GM12878 (cell line): Measurements from ENCODE around the gene IL10RA. TPM values are rescaled to one million over a fixed set of nuclear protein-coding genes. Genes with fewer than 3 reads are reported as not detected.

Source experiments
- ATAC-seq: fragments of 200-7000 bp; cut with Tn5 transposase; 3 replicates; pipeline ENCODE4 v1.9.1; 2020; ENCODE audit warnings: mild to moderate bottlenecking, moderate library complexity
- BruUV-seq: library from RNA; stranded (reverse); fragments of 400-500 nt; replicated peaks from 2 replicates; lab custom pipeline; 2021; lab: Mats Ljungman, UMichigan
- CTCF ChIA-PET: fragments of 300-600 bp; sonication (Branson Sonifier 250); formaldehyde crosslinking; extraction: SDS; loops from one replicate; lab custom pipeline; 2021; ENCODE audit warnings: inconsistent platforms; lab: Yijun Ruan, JAX
- POLR2A ChIA-PET: fragments of 350-600 bp; formaldehyde crosslinking; extraction: SDS; loops from one replicate; lab custom pipeline; 2021; ENCODE audit warnings: inconsistent platforms; lab: Charles Lee
- RAD21 ChIA-PET: fragments of 300-600 bp; sonication (Branson Sonifier 250); formaldehyde crosslinking; loops from one replicate; lab custom pipeline; 2023; ENCODE audit warnings: antibody characterized with exemption; ENCODE audit not compliant: unreplicated experiment; lab: Charles Lee
- SMC1A ChIA-PET: fragments of 300-600 bp; sonication (Branson Sonifier 250); formaldehyde crosslinking; loops from one replicate; lab custom pipeline; 2023; ENCODE audit not compliant: unreplicated experiment, uncharacterized antibody; lab: Charles Lee
- DNase-seq: peaks from one replicate; pipeline ENCODE4 v3.0.0-alpha.2; 2011; ENCODE audit warnings: low read depth, low spot score
- FAIRE-seq: peaks from 3 replicates; lab custom pipeline; 2011; peaks lifted over from hg19 to GRCh38; lab: Jason Lieb, UNC
- H2AFZ ChIP-seq: 2 replicates; pipeline ENCODE4 v1.6.0; 2011; ENCODE audit warnings: low read depth, low read length, control low read depth; ENCODE audit not compliant: control insufficient read depth
- H3K27ac ChIP-seq: 2 replicates; pipeline ENCODE4 v1.5.1; 2011; ENCODE audit warnings: control low read depth; ENCODE audit not compliant: control insufficient read depth, insufficient read depth
- H3K27me3 ChIP-seq, 2 experiments: replicated peaks in 1 of 2; 2 replicates each; pipeline versions ENCODE4 v1.6.0 to v1.6.1; 2011; ENCODE audit warnings: low read length in 1 of 2; ENCODE audit not compliant: control insufficient read depth in 2 of 2, insufficient read depth in 2 of 2
- H3K36me3 ChIP-seq, 2 experiments: 2 replicates each; pipeline ENCODE4 v1.5.1; 2011; ENCODE audit warnings: low read length in 1 of 2; ENCODE audit not compliant: control insufficient read depth in 2 of 2, insufficient read depth in 2 of 2
- H3K4me1 ChIP-seq: 2 replicates; pipeline ENCODE4 v1.6.1; 2011; ENCODE audit warnings: mild to moderate bottlenecking, low read length, moderate library complexity, mixed read lengths; ENCODE audit not compliant: control insufficient read depth, insufficient read depth
- H3K4me2 ChIP-seq: 2 replicates; pipeline ENCODE4 v1.6.0; 2011; ENCODE audit warnings: control low read depth; ENCODE audit not compliant: control insufficient read depth, insufficient read depth
- H3K4me3 ChIP-seq: fragments of 200-600 bp; sonication (generic); 2 replicates; pipeline ENCODE4 v1.5.1; 2016
- H3K79me2 ChIP-seq: 2 replicates; pipeline ENCODE4 v1.6.0; 2011; ENCODE audit warnings: low read length; ENCODE audit not compliant: control insufficient read depth, insufficient read depth
- H3K9ac ChIP-seq: 2 replicates; pipeline ENCODE4 v1.8.0; 2011; ENCODE audit warnings: low read length, control low read depth, mixed read lengths; ENCODE audit not compliant: control insufficient read depth, insufficient read depth
- H3K9me3 ChIP-seq: replicated peaks from 3 replicates; pipeline ENCODE4 v1.5.1; 2011; ENCODE audit warnings: mild to moderate bottlenecking, low read length; ENCODE audit not compliant: control insufficient read depth, insufficient read depth
- H4K20me1 ChIP-seq: 2 replicates; pipeline ENCODE4 v1.6.0; 2011; ENCODE audit not compliant: control insufficient read depth, insufficient read depth
- ATF3 ChIP-seq: IDR thresholded peaks from 2 replicates; pipeline ENCODE4 v1.6.1; 2011; ENCODE audit warnings: low read depth, mild to moderate bottlenecking, low read length, moderate library complexity, borderline replicate concordance; ENCODE audit errors: extremely low read depth
- BCL11A ChIP-seq: IDR thresholded peaks from 2 replicates; pipeline ENCODE4 v1.6.1; 2011; ENCODE audit warnings: low read depth, low read length
- CBFB ChIP-seq: IDR thresholded peaks from 2 replicates; pipeline ENCODE4 v1.6.1; 2016; ENCODE audit warnings: antibody characterized with exemption, low read depth
- CHD2 ChIP-seq: IDR thresholded peaks from 2 replicates; pipeline ENCODE4 v1.6.1; 2011; ENCODE audit warnings: low read depth, low read length, improper control_type of control experiment, borderline replicate concordance
- CREB1 ChIP-seq: IDR thresholded peaks from 2 replicates; pipeline ENCODE4 v1.6.1; 2012; ENCODE audit warnings: low read depth, mild to moderate bottlenecking, inconsistent platforms
- EGR1 ChIP-seq, 2 experiments: IDR thresholded peaks; 1 replicate in 1 of 2; 2 replicates in 1 of 2; pipeline ENCODE4 v1.6.1; 2011 to 2012; ENCODE audit warnings: low read depth in 2 of 2, low read length in 2 of 2, borderline replicate concordance in 1 of 2, mild to moderate bottlenecking in 1 of 2, moderate library complexity in 1 of 2
- FOXK2 ChIP-seq: fragments of 450-650 bp; IDR thresholded peaks from 2 replicates; pipeline ENCODE4 v1.6.1; 2017; ENCODE audit warnings: mild to moderate bottlenecking, moderate library complexity
- IKZF2 ChIP-seq, 2 experiments: fragments of 450-650 bp; IDR thresholded peaks; 2 replicates each; pipeline ENCODE4 v1.6.1; 2017; ENCODE audit warnings: mild to moderate bottlenecking in 2 of 2, moderate library complexity in 2 of 2
- LARP7 ChIP-seq: fragments of 450-650 bp; IDR thresholded peaks from 2 replicates; pipeline ENCODE4 v1.6.1; 2017; ENCODE audit warnings: mild to moderate bottlenecking
- MEF2B ChIP-seq: fragments of 450-650 bp; IDR thresholded peaks from 2 replicates; pipeline ENCODE4 v1.6.1; 2018; ENCODE audit warnings: mild to moderate bottlenecking, moderate library complexity; ENCODE audit not compliant: partially characterized antibody, poor library complexity, severe bottlenecking
- NFYA ChIP-seq: IDR thresholded peaks from 2 replicates; pipeline ENCODE4 v1.6.1; 2011; ENCODE audit warnings: low read depth, mild to moderate bottlenecking, low read length, improper control_type of control experiment, borderline replicate concordance
- PRDM15 ChIP-seq: fragments of 450-650 bp; formaldehyde crosslinking; IDR thresholded peaks from 2 replicates; pipeline ENCODE4 v1.4.0; 2020; ENCODE audit warnings: mild to moderate bottlenecking, moderate library complexity
- RAD21 ChIP-seq: IDR thresholded peaks from 2 replicates; pipeline ENCODE4 v1.6.1; 2011; ENCODE audit warnings: mild to moderate bottlenecking, low read depth, low read length, moderate library complexity; ENCODE audit not compliant: insufficient read depth
- SMARCA5 ChIP-seq: fragments of 450-650 bp; IDR thresholded peaks from 2 replicates; pipeline ENCODE4 v1.6.1; 2017; ENCODE audit warnings: mild to moderate bottlenecking
- ZNF24 ChIP-seq: fragments of 450-650 bp; IDR thresholded peaks from 2 replicates; pipeline ENCODE4 v1.6.1; 2017; ENCODE audit warnings: antibody characterized with exemption, mild to moderate bottlenecking
- WGBS: methylation state at CpG from one replicate; pipeline ENCODE4 v1.1.6; 2016; ENCODE audit warnings: low lambda C conversion rate; ENCODE audit not compliant: insufficient replicate concordance, insufficient coverage; ENCODE audit errors: missing lambda C conversion rate; 5-methylcytosine and 5-hydroxymethylcytosine counted together
- in situ Hi-C: fragments of 300-500 bp; cut with MboI; formaldehyde crosslinking; loops from 9 replicates; pipeline ENCODE4 v1.14.3; 2018; ENCODE audit warnings: mixed read lengths
- intact Hi-C: fragments of 100-400 bp; cut with micrococcal nuclease; formaldehyde crosslinking; loops from one replicate; pipeline ENCODE4 v1.14.2; 2022; ENCODE audit not compliant: unreplicated experiment
- polyA plus RNA-seq, 11 experiments: library from polyadenylated mRNA; depleted of rRNA in 4 of 11; unstranded in 6 of 11; stranded (reverse) in 5 of 11; fragments of >200 nt; fragmentation: Nextera tagmentation in 4 of 11; fragmentation: Illumina TruSeq in 1 of 11; extraction: Ambion mirVana in 4 of 11; extraction: Trizol in 1 of 11; gene quantifications; 1 replicate in 1 of 11; 2 replicates in 10 of 11; pipeline versions ENCODE4 v1.2.1 to v1.2.3, GENCODE V29; 2011 to 2016; ENCODE audit warnings: inconsistent platforms in 2 of 11, missing spikeins in 2 of 11, low read depth in 1 of 11
- total RNA-seq, 4 experiments: library from RNA; depleted of rRNA in 3 of 4; stranded (reverse); fragments of >200 nt in 3 of 4; fragmentation: Illumina TruSeq in 1 of 4; extraction: Trizol in 1 of 4; gene quantifications; 2 replicates each; pipeline versions ENCODE4 v1.2.1 to v1.2.3, GENCODE V29; 2013 to 2021

Gene IL10RA
- total and polyA plus RNA-seq, 10 of the 15 experiments (the other 5 are each of a cell fraction or from before 2014, with no cell fraction given), result 0.77 to 45.9 (median 9.6) TPM

- FAIRE-seq (no peak), ATAC-seq (no peak)
- Histone ChIP-seq H3K27ac (no peak overlapping the region), H2AFZ (no peak overlapping the region), H3K4me1 (peaks cover 26% of the 10 kb centered on the region), H3K9ac (no peak overlapping the region), H3K36me3 (no peaks in the 10 kb centered on the region; a peak in 1 of 4 replicates), H4K20me1 (no peaks in the 10 kb centered on the region), H3K4me2 (no peak overlapping the region)
- WGBS, result 61% methylated on average over 4 of the region's 4 CpGs
- ChIA-PET SMC1A (interaction anchor here (1.1 to 13.2 kb wide), 5 partner anchors 10 to 69 kb away, joined by 3 to 167 read pairs (median 4); no protein-coding TSS in a partner anchor), POLR2A (interaction anchor here (1.6 to 6.1 kb wide), 3 partner anchors 7 to 33 kb away, joined by 5 to 35 read pairs (median 7); no protein-coding TSS in a partner anchor), CTCF (interaction anchor here (1.0 to 1.6 kb wide), 3 partner anchors 37 to 69 kb away, joined by 5 to 7 read pairs (median 6); no protein-coding TSS in a partner anchor)
- BruUV-seq, result no TSS peak
- in situ Hi-C loops, result no loop called here
- intact Hi-C loops, result no loop called here
- no peak for TF ChIP-seq RAD21
- no peak for TF ChIP-seq EGR1 (IDR thresholded peaks at IDR 0.05; ENCODE audit: borderline replicate concordance in 1 of 2, low read depth in 2 of 2, low read length in 2 of 2)
- TF ChIP-seq NFYA, result no peak
- TF ChIP-seq SMARCA5, result no peak
- TF ChIP-seq ZNF24, result no peak
- TF ChIP-seq BCL11A, result no peak
- TF ChIP-seq PRDM15, result no peak
- no peak for TF ChIP-seq ATF3
- no peak for TF ChIP-seq CHD2
- no peak for TF ChIP-seq IKZF2 (IDR thresholded peaks at IDR 0.05)
- no peak for TF ChIP-seq LARP7
- no peak for TF ChIP-seq CREB1
- TF ChIP-seq MEF2B, result no peak
- TF ChIP-seq FOXK2, result no peak
- TF ChIP-seq CBFB, result no peak
- TF ChIP-seq, all 136 proteins: peak for 0
- no peaks in the 10 kb centered on the region for H3K27me3 ChIP-seq
- no peak overlapping the region for H3K4me3 ChIP-seq
- H3K79me2 ChIP-seq, result peaks cover 20% of the 10 kb centered on the region
- RAD21 ChIA-PET, result interaction anchor here (1.0 to 5.8 kb wide), 6 partner anchors 10 to 68 kb away, joined by 3 to 60 read pairs (median 24); no protein-coding TSS in a partner anchor
- no peaks in the 10 kb centered on the region for H3K9me3 ChIP-seq
- no peak for DNase-seq
Observed at GRCh38 chr11:117984476-117984875, 1.7 kb upstream of the IL10RA start.
